ENCODE measurements around the gene FOSB. TPM values are rescaled to one million over a fixed set of nuclear protein-coding genes. Genes with fewer than 3 reads are reported as not detected.

FOSB gene
- total RNA-seq, 1 experiment from 2014 or later = 1.7 TPM

DNA sequence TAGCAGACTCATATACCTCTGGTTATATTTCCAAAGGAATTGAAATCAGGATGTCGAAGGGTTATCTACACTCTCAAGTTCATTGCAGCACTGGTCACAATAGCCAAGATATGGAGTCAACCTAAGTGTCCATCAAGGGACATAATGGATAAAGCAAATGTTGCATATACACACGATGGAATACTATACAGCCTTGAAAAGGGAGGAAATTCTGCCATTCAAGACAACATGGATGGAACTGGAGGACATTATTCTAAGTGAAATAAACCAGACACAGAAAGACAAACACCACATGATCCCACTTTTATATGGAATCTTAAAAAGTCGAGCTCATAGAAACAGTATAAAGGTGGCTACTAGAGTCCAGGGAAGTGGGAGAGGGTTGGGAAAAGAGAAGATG is 30.5 kb upstream of the FOSB start:
- H2BK5ac ChIP-seq (ENCODE audit: insufficient read length, low read length) = no peak overlapping the region
- WGBS (ENCODE audit: extremely low coverage, insufficient read length, low lambda C conversion rate) = no CpG with 5 or more reads among the region's 3 CpGs

More for the DNA sequence above, 30.5 kb upstream of the FOSB start:
- Histone ChIP-seq H3T11ph (ENCODE audit: low read length) (no peak overlapping the region), H3K4me1 (ENCODE audit: insufficient read depth, low read length) (peaks cover 2% of the 10 kb centered on the region; the same call in 1 of the 2 replicates), H3K79me1 (ENCODE audit: insufficient read depth, low read depth, low read length, poor library complexity, severe bottlenecking) (no peaks in the 10 kb centered on the region), H3K23ac (ENCODE audit: insufficient read length, low read depth, low read length) (no peak overlapping the region), H3K14ac (ENCODE audit: insufficient read depth, low read length) (no peak overlapping the region), H4K20me1 (ENCODE audit: control insufficient read depth, insufficient read depth, insufficient read length) (no peaks in the 10 kb centered on the region), H4K8ac (replicated peaks; ENCODE audit: insufficient read length, low read depth, low read length) (no peak overlapping the region), H3K4me2 (ENCODE audit: insufficient read depth, insufficient read length, low read length) (no peak overlapping the region), H3K18ac (ENCODE audit: insufficient read length, low read depth, low read length) (no peak overlapping the region), H2BK120ac (ENCODE audit: low read depth, low read length, poor library complexity, severe bottlenecking) (no peak overlapping the region), H2BK15ac (ENCODE audit: low read depth, low read length) (no peak overlapping the region), H3K4ac (ENCODE audit: low read depth, low read length) (no peak overlapping the region), H3K23me2 (ENCODE audit: insufficient read length, low read depth, low read length, poor library complexity, severe bottlenecking) (no peaks in the 10 kb centered on the region), H4K91ac (ENCODE audit: insufficient read length, low read depth, low read length) (no peak overlapping the region), H3K9ac (ENCODE audit: extremely low read depth, insufficient read length, low read length) (no peak overlapping the region), H3K27ac (ENCODE audit: insufficient read length, low read depth, low read length) (no peak overlapping the region), H3K79me2 (ENCODE audit: insufficient read depth, low read length) (no peaks in the 10 kb centered on the region), H3K56ac (ENCODE audit: insufficient read length, low read depth, low read length) (no peak overlapping the region), H2AFZ (ENCODE audit: low read length) (no peak overlapping the region), H2AK5ac (ENCODE audit: insufficient read length, low read length) (no peak overlapping the region), H2BK20ac (ENCODE audit: low read depth, low read length, poor library complexity, severe bottlenecking) (no peak overlapping the region), H3K9me3 (ENCODE audit: control insufficient read depth, low read depth, low read length) (no peaks in the 10 kb centered on the region), H2BK12ac (ENCODE audit: insufficient read length, low read depth, low read length) (no peak overlapping the region), H4K5ac (ENCODE audit: insufficient read length, low read depth, low read length) (no peak overlapping the region), H3K27me3 (ENCODE audit: insufficient read depth, low read length) (no peaks in the 10 kb centered on the region)
- Mint-ChIP-seq H3K36me3 (ENCODE audit: insufficient read depth in 1 of 3, low read depth in 3 of 3) (no peaks in the 10 kb centered on the region), H3K27ac (no peak overlapping the region; a peak in 1 of 7 replicates), H3K27me3 (ENCODE audit: low read depth) (peaks cover 1% of the 10 kb centered on the region; the same call in 1 of the 2 replicates), H3K4me1 (peaks cover 12 to 13% of the 10 kb centered on the region in 2 experiments), H3K9me3 (peaks cover 0 to 4% of the 10 kb centered on the region in 2 experiments; a peak in 2 of 5 replicates), H3K4me3 (no peak overlapping the region; a peak in 1 of 5 replicates)
- no peak for TF ChIP-seq CTCF (conservative IDR thresholded peaks at IDR 0.05)
- DNase-seq = no peak

All from H9 (cell line).